ENCODE measurements around the gene KCNH5.

DNA sequence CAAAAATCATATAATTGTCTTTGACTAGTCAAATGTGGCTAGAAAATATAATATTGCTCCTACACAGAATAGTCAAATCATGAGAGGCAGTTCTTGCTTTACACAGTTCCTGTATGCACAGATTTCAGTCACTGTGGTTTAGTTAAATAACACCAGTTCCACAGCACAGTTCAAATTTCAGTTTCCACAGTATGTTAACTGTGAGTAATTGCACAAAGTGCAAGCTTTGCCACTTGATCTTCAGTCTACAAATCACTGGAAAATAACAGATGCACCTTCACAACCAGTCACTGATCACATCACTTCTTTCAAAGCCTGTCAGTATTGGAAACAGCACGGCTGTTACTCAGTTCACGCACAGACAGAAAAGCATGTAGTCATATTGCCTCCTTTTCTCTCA lies 38.7 kb downstream of the KCNH5 start:
- TF ChIP-seq POLR2AphosphoS5 (IDR thresholded peaks at IDR 0.05; ENCODE audit: low read depth, low read length): no peak
- TF ChIP-seq TAF1 (IDR thresholded peaks at IDR 0.05; ENCODE audit: borderline replicate concordance, insufficient read depth, low read length): no peak
- no peak for TF ChIP-seq SIN3A (IDR thresholded peaks at IDR 0.05; ENCODE audit: borderline replicate concordance, insufficient read depth, low read length)
